ENCODE measurements around the gene DIP2C.

DNA sequence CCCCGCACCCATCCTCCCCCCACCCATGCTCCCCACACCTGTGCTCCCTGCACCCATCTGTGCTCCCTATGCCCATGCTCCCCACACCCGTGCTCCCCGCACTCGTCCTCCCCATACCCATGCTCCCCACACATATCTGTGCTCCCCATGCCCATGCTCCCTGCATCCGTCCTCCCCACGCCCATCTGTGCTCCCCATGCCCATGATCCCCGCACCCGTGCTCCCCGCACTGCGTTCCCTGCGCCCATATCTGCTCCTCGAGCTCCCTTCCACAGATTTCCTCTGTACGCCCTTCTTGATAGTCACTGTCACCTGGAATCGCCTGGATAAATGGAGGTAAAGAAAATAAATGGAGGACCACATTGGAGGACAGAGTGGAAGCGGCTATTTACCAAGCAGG, 9.9 kb downstream of the DIP2C start:
- TF ChIP-seq, protein P1, sequence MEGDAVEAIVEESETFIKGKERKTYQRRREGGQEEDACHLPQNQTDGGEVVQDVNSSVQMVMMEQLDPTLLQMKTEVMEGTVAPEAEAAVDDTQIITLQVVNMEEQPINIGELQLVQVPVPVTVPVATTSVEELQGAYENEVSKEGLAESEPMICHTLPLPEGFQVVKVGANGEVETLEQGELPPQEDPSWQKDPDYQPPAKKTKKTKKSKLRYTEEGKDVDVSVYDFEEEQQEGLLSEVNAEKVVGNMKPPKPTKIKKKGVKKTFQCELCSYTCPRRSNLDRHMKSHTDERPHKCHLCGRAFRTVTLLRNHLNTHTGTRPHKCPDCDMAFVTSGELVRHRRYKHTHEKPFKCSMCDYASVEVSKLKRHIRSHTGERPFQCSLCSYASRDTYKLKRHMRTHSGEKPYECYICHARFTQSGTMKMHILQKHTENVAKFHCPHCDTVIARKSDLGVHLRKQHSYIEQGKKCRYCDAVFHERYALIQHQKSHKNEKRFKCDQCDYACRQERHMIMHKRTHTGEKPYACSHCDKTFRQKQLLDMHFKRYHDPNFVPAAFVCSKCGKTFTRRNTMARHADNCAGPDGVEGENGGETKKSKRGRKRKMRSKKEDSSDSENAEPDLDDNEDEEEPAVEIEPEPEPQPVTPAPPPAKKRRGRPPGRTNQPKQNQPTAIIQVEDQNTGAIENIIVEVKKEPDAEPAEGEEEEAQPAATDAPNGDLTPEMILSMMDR (IDR thresholded peaks at IDR 0.05): no peak
- no peak for TF ChIP-seq POLR2A (IDR thresholded peaks at IDR 0.05)
